Measurements from ENCODE around the gene SLC38A1.

DNA sequence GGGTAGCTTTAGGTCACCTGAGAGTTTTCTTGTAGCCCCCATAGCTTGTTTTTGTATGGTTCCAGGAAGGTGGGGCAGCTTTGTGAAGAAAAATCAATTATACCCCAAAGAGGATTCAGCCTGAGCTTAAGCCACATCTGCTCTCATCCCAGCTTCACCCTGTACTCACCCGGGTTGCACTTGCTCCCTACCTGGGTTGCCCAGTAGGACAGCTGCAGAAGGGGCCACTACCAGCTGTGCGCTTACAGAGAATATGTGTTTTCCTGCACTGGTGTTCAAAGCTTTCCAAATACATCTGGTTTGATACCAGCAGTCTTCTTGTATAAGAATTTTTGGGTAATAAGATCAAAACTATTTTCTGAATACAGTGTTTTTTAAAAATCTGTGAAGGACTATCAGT lies 3.0 kb upstream of the SLC38A1 start:
- TF ChIP-seq, protein P1, sequence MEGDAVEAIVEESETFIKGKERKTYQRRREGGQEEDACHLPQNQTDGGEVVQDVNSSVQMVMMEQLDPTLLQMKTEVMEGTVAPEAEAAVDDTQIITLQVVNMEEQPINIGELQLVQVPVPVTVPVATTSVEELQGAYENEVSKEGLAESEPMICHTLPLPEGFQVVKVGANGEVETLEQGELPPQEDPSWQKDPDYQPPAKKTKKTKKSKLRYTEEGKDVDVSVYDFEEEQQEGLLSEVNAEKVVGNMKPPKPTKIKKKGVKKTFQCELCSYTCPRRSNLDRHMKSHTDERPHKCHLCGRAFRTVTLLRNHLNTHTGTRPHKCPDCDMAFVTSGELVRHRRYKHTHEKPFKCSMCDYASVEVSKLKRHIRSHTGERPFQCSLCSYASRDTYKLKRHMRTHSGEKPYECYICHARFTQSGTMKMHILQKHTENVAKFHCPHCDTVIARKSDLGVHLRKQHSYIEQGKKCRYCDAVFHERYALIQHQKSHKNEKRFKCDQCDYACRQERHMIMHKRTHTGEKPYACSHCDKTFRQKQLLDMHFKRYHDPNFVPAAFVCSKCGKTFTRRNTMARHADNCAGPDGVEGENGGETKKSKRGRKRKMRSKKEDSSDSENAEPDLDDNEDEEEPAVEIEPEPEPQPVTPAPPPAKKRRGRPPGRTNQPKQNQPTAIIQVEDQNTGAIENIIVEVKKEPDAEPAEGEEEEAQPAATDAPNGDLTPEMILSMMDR (IDR thresholded peaks at IDR 0.05), result no peak
- TF ChIP-seq POLR2A (IDR thresholded peaks at IDR 0.05), result no peak
